ENCODE data around the gene NYAP2. TPM values are rescaled to one million over a fixed set of nuclear protein-coding genes. Genes with fewer than 3 reads are reported as not detected.

Gene NYAP2
- total RNA-seq, 1 experiment from 2014 or later = not detected

GRCh38 chr2:225413786-225414185, 14.3 kb downstream of the NYAP2 start:
- DNase-seq (ENCODE audit: low spot score) (no peak), ATAC-seq (no peak)
- peaks cover 8% of the 10 kb centered on the region for H3K4me1 Mint-ChIP-seq
- no peak for TF ChIP-seq TEAD1 (CRISPR knock-in tag; IDR thresholded peaks at IDR 0.05)
- no peak for TF ChIP-seq ZNF671 (CRISPR knock-in tag; IDR thresholded peaks at IDR 0.05)
- no peaks in the 10 kb centered on the region for H3K9me3 Mint-ChIP-seq
- H3K27ac Mint-ChIP-seq = no peak overlapping the region
- POLR2A ChIA-PET = no interaction called here
- no peak overlapping the region for H3K4me3 Mint-ChIP-seq
- no peaks in the 10 kb centered on the region for H3K36me3 Mint-ChIP-seq
- H3K27me3 Mint-ChIP-seq (ENCODE audit: low read depth) = no peaks in the 10 kb centered on the region
- CTCF ChIA-PET = no interaction called here

GRCh38 chr2:225414902-225415301, 15.4 kb downstream of the NYAP2 start:
- CTCF ChIA-PET = interaction anchor here (0.9 kb wide), 1 partner anchor 130 kb away, joined by 3 read pairs; no protein-coding TSS in a partner anchor

More at GRCh38 chr2:225414902-225415301, 15.4 kb downstream of the NYAP2 start:
- Mint-ChIP-seq H3K9me3 (no peaks in the 10 kb centered on the region), H3K27me3 (ENCODE audit: low read depth) (no peaks in the 10 kb centered on the region), H3K36me3 (no peaks in the 10 kb centered on the region), H3K4me1 (no peaks in the 10 kb centered on the region), H3K27ac (no peak overlapping the region), H3K4me3 (no peak overlapping the region)
- DNase-seq (ENCODE audit: low spot score) (no peak), ATAC-seq (no peak)
- TF ChIP-seq ATF3 (CRISPR knock-in tag; conservative IDR thresholded peaks at IDR 0.05) (no peak), ETV6 (CRISPR knock-in tag; IDR thresholded peaks at IDR 0.05) (no peak), ZMAT4 (CRISPR knock-in tag; IDR thresholded peaks at IDR 0.05) (no peak), ZNF532 (CRISPR knock-in tag; IDR thresholded peaks at IDR 0.05; ENCODE audit: borderline replicate concordance) (no peak), NR2C2 (CRISPR knock-in tag; IDR thresholded peaks at IDR 0.05) (no peak), PRDM15 (CRISPR knock-in tag; IDR thresholded peaks at IDR 0.05) (no peak), TP53 (CRISPR knock-in tag; IDR thresholded peaks at IDR 0.05) (no peak)
- POLR2A ChIA-PET = no interaction called here

Measured in WTC11 (cell line).